Activated T-cell treated with anti-CD3 and anti-CD28 coated beads, Interleukin-2, amount 50 U/mL, for 72 hours (primary cell): ENCODE data around the gene MDN1. TPM values are rescaled to one million over a fixed set of nuclear protein-coding genes. Genes with fewer than 3 reads are reported as not detected.

Experiments used
- ATAC-seq, 2 donors: fragments of 150-1000 bp; cut with Tn5 transposase; replicated peaks in 1 of 2; 2 replicates each; pipeline ENCODE4 v1.10.0; 2021; ENCODE audit warnings: moderate library complexity in 2 of 2, mild to moderate bottlenecking in 1 of 2
- DNase-seq, 2 donors: peaks; one replicate each; pipeline ENCODE4 v3.0.0; 2021 to 2022; ENCODE audit warnings: mixed read lengths in 1 of 2
- H3K27ac Mint-ChIP-seq: one replicate; pipeline ENCODE4 v1.8.0; 2022; ENCODE audit warnings: mild to moderate bottlenecking, moderate library complexity, mixed read lengths
- H3K27me3 Mint-ChIP-seq: one replicate; pipeline ENCODE4 v1.8.0; 2022; ENCODE audit warnings: low read depth, mixed read lengths
- H3K36me3 Mint-ChIP-seq, 2 donors: one replicate each; pipeline ENCODE4 v1.8.0; 2022; ENCODE audit warnings: mixed read lengths in 2 of 2, mild to moderate bottlenecking in 1 of 2; ENCODE audit not compliant: insufficient read depth in 2 of 2
- H3K4me1 Mint-ChIP-seq: one replicate; pipeline ENCODE4 v1.8.0; 2022; ENCODE audit warnings: low read depth, mixed read lengths
- H3K4me3 Mint-ChIP-seq, 2 donors: one replicate each; pipeline ENCODE4 v1.8.0; 2022; ENCODE audit warnings: mild to moderate bottlenecking in 2 of 2, mixed read lengths in 2 of 2, moderate library complexity in 2 of 2
- H3K9me3 Mint-ChIP-seq, 2 donors: one replicate each; pipeline ENCODE4 v1.8.0; 2022; ENCODE audit warnings: mixed read lengths in 2 of 2
- total RNA-seq, 2 donors: library from RNA; stranded (reverse); gene quantifications; one replicate each; pipeline ENCODE4 v1.2.3, GENCODE V29; 2022

The MDN1 gene
- total RNA-seq, 2 donors from 2014 or later, result 41.0 to 48.2 TPM

DNA sequence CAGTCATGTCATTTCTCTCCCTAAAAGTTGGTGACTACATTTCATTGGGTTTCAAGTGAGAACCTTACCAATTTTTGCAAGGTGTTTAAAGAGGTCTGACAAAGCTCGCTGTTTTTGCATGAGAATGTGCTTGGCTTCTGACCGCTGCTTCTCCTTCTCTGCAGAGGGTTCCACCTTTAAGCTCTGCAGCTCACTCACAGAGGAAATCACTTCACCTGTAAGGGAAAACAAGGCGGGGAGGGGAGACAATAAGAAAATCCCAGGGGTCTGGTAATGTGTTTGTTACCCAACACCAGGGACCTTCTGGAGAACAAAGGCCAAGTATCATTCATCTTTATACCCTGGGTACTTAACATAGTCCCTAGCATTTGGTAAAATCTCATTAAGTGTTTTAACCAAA is 141.1 kb downstream of the MDN1 start:
- Mint-ChIP-seq H3K27me3 (no peaks in the 10 kb centered on the region), H3K9me3 (no peaks in the 10 kb centered on the region), H3K4me3 (no peak overlapping the region), H3K36me3 (peaks cover 5 to 22% of the 10 kb centered on the region in 2 donors), H3K4me1 (no peaks in the 10 kb centered on the region), H3K27ac (no peak overlapping the region)
- DNase-seq (no peak), ATAC-seq (no peak)

DNA sequence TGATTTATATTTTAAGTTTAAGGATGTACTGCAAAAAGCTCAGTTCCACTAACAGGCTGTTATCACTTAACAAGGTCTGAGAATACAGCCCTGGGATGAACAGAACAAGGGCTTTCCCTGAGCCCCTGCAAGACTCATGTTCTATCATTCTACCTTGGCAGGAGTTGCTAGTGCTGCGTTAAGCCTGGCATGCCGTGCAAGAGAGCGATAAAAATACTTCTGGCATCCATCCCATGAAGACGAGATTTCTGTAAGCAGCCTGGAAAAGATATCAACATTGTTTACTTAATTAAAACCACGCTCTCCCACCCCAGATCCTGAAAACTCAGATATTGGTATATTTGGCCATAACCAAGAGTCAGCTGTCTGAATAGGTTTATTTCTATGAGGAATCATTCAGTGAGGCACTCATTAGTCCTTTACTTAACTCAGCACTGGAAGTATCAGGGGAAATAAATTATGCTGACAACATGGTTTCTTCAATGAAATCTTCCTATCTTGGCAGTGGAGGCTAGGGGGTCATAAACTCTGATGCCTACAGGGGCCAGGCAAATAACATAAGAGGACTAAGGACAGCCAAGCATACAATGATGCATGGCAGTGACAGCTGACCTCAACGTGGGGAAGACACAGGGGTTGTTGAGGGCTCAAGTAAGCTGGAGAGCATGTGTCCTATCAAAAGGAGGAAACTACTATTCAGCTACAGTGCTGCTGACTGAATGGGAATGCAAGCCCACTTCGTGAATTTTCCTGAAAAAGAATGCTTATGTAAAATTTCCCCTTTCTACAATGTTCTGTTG is 143.4 kb downstream of the MDN1 start:
- Mint-ChIP-seq H3K36me3 (peaks cover 9 to 23% of the 10 kb centered on the region in 2 donors), H3K4me1 (no peaks in the 10 kb centered on the region), H3K9me3 (no peaks in the 10 kb centered on the region), H3K27me3 (no peaks in the 10 kb centered on the region), H3K4me3 (no peak overlapping the region), H3K27ac (no peak overlapping the region)
- no peak for DNase-seq
- ATAC-seq, result no peak

DNA sequence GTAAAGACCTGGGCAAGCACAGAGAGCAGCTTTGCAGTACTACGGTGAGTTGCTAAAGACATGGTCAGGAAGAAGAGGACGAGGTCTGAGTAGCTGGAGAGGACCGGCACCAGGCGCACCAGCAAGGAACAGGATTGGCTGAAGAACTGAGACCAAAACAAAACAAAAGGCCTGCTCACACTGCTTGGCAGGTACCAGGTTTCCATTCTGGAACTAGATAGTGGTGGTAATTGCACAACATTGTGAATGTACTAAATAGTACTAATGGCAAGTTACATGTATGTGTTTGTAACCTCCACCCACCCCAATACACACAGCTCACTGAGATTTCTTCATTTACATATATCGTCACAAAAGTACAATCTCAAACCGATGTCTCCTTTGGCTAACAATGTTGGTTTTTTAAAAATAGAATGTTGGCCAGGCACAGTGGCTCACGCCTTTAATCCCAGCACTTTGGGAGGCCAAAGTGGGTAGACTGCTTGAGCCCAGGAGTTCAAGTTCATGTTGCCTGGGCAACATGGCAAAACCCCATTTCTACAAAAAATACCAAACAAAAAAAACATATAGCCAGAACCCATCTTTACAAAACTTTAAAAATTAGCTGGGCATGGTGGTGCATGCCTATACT is 148.5 kb downstream of the MDN1 start:
- ATAC-seq (no peak), DNase-seq (no peak)
- Mint-ChIP-seq H3K4me1 (no peaks in the 10 kb centered on the region), H3K9me3 (no peaks in the 10 kb centered on the region), H3K36me3 (peaks cover 10 to 19% of the 10 kb centered on the region in 2 donors), H3K27ac (no peak overlapping the region), H3K27me3 (no peaks in the 10 kb centered on the region), H3K4me3 (no peak overlapping the region)

DNA sequence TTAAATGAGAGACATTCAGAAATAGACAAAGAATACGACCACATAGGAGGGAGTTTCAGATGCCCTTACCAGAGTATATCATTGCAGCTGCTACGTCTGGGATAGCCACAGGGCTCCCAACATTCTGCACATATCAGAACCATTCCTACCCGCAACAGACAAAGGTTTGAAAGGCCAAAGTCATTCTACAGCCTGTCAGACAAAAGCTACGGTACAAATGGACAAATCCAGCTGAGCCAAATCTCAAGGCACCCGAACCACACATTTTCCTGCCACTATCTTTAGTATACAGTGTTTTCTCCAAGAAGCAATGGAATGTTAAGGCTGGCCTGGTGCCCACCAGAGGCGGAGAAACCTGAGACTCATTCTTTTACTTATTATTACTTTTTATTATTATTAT is 150.6 kb downstream of the MDN1 start:
- no peak for DNase-seq
- Mint-ChIP-seq H3K9me3 (no peaks in the 10 kb centered on the region), H3K4me1 (no peaks in the 10 kb centered on the region), H3K4me3 (no peak overlapping the region), H3K27ac (no peak overlapping the region), H3K36me3 (peaks cover 8 to 12% of the 10 kb centered on the region in 2 donors), H3K27me3 (no peaks in the 10 kb centered on the region)
- no peak for ATAC-seq

DNA sequence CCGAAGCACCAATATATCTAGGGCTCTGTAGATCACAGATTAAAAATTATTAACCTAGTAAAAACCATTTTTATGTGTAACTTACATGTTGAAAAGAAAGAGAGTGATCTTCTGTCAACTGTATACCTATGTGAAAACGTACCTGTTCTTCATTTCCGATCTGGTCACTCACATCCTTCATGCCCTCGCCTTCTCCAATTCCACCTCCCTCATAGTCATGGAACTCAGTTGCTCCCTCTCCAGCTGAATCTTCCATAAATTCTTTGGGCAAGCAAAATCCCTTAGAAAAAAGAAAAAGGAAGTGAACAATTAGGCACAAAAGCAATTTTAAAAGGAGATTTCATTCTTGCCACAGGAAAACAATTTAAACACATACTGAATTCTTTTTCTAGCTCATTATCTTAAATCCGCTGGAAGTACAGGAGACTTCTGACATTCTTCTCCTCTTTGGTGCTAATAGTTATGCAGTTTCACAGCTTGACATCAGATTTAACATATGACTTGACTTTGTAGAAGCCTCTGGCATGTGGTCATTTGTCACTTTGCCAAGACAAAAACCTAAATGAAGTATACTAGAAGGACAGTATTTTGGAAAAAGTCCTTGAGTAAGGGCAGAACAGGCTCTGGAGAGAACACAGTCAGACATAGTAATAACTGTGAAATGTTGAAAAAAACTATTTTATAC is 151.6 kb downstream of the MDN1 start:
- Mint-ChIP-seq H3K4me1 (no peaks in the 10 kb centered on the region), H3K36me3 (peaks cover 7 to 15% of the 10 kb centered on the region in 2 donors), H3K4me3 (no peak overlapping the region), H3K27ac (peak overlapping the region; percentile 0), H3K27me3 (no peaks in the 10 kb centered on the region), H3K9me3 (no peaks in the 10 kb centered on the region)
- DNase-seq (no peak), ATAC-seq (no peak)

DNA sequence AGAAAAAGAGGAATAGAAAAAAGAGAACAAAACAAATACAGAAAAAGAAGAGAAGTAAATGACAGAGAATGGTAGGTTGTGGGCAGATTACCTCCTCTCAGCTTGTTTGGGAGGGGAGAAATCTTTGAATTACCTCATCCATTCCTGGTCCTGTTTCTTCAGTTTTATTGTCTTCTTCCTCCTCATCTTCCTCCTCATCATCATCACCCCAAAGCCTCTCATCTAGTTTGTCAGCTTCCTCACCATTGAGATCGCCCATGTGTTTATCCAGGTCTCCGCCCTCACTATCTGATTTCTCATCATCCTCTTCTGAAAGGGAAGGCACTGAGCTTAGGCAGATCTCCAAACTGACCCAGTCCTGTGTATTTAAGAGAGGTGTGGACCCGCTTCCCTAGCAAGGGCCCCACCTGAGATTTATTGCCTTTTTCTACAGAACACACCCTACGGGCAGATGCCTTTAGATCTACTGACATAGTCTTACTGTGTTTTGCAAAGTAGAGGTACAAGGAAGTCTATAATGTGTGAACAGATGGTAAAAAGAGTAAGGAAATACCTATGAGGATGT is 156.9 kb downstream of the MDN1 start:
- peaks cover 9 to 21% of the 10 kb centered on the region in 2 donors for H3K36me3 Mint-ChIP-seq
- DNase-seq (no peak), ATAC-seq (no peak)
- H3K27ac Mint-ChIP-seq, result no peak overlapping the region
- no peaks in the 10 kb centered on the region for H3K27me3 Mint-ChIP-seq
- H3K4me3 Mint-ChIP-seq, result no peak overlapping the region
- no peaks in the 10 kb centered on the region for H3K9me3 Mint-ChIP-seq
- no peaks in the 10 kb centered on the region for H3K4me1 Mint-ChIP-seq

DNA sequence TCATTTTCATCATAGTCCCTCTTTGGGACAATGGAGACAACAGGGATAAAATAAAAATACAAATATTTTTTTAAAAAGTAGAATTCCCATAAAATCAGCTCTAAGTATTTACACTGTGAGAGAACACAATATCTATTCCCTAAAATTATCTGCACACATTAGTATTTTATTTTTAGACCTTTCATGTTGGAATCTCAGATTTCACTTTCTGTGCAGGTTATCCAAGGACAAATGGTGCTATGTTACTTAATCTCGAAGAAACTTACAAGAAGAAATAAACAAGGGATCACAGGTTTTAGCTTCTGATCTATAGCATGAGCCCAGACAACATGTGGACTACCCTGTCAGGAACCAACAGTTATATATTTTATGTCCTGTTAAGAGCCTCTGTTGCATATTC is 158.0 kb downstream of the MDN1 start:
- peaks cover 9 to 20% of the 10 kb centered on the region in 2 donors for H3K36me3 Mint-ChIP-seq
- H3K4me1 Mint-ChIP-seq, result no peaks in the 10 kb centered on the region
- no peak for ATAC-seq
- H3K4me3 Mint-ChIP-seq, result no peak overlapping the region
- no peaks in the 10 kb centered on the region for H3K27me3 Mint-ChIP-seq
- no peak overlapping the region for H3K27ac Mint-ChIP-seq
- no peaks in the 10 kb centered on the region for H3K9me3 Mint-ChIP-seq
- no peak for DNase-seq

DNA sequence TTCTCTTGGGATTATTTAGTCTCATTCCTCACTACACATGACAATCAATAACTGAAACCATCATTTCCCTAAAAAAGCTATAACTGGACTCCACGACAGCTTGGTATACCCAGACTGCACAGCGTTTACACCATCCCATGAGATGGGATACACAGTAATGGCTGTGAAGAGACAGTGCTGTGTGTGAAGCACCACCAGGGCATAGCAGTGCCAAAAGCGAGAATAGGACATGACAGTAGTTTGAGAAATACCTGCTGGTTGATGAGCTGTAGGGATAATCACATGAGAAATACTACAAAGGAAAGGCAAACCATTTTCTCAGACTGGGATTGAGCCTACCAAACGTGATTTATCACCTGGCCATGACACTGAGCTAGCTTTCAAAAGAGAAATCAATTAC is 158.6 kb downstream of the MDN1 start:
- Mint-ChIP-seq H3K9me3 (no peaks in the 10 kb centered on the region), H3K4me3 (no peak overlapping the region), H3K4me1 (no peaks in the 10 kb centered on the region), H3K27me3 (no peaks in the 10 kb centered on the region), H3K27ac (no peak overlapping the region), H3K36me3 (peaks cover 9 to 20% of the 10 kb centered on the region in 2 donors)
- ATAC-seq (no peak), DNase-seq (no peak)

DNA sequence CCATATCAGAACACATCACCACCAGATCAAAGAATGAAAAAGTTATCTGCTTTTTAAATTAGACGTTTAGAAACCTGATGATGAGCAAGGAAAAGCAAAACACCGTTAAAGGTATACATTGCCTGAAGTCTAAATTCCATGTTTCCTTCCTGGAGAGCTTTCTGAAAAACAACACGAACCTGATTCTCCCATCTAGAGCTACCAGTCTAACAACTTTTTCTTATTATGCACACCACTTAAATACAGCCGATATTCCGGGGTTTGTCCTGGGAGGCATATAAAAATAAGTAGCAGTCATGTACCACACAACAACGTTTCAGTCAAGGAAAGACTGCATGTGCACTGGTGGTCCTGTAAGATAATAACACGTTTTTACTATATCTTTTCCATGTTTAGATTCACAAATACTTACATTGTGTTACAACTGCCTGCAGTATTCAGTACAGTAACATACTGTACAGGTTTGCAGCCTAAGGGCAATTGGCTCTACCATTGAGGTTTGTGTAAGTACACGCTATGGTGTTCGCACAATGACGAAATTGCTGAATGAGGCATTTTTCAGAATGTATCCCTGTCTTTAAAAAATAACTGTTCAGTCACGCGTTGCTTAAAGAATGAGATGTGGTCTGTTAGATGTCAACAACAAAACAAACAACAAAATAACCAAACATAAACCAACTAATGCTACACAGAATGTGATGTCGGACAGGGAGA is 162.0 kb downstream of the MDN1 start:
- Mint-ChIP-seq H3K4me1 (no peaks in the 10 kb centered on the region), H3K27ac (no peak overlapping the region), H3K27me3 (no peaks in the 10 kb centered on the region), H3K9me3 (no peaks in the 10 kb centered on the region), H3K36me3 (peaks cover 7 to 11% of the 10 kb centered on the region in 2 donors), H3K4me3 (no peak overlapping the region)
- DNase-seq (no peak), ATAC-seq (no peak)

DNA sequence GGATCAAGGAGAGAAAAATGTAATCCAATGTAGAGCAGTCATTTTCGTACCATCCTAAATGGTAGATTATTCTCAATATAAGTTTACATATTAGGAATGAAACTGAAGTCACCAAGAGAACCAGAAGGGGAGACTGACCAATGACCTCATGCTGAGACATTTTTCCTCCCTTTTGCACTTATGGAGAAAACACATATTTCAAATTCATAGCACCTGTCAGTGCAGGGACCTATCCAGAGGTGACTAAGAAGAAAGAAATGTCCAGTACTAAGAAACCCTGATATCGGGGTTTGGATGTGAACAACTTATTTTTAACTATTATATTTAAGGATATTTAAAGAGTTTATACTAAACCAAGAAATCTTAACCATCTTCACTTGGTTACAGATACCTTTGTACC is 164.5 kb downstream of the MDN1 start:
- Mint-ChIP-seq H3K4me3 (no peak overlapping the region), H3K9me3 (no peaks in the 10 kb centered on the region), H3K27ac (no peak overlapping the region), H3K4me1 (no peaks in the 10 kb centered on the region), H3K27me3 (no peaks in the 10 kb centered on the region), H3K36me3 (peaks cover 4 to 16% of the 10 kb centered on the region in 2 donors)
- ATAC-seq (no peak), DNase-seq (no peak)

DNA sequence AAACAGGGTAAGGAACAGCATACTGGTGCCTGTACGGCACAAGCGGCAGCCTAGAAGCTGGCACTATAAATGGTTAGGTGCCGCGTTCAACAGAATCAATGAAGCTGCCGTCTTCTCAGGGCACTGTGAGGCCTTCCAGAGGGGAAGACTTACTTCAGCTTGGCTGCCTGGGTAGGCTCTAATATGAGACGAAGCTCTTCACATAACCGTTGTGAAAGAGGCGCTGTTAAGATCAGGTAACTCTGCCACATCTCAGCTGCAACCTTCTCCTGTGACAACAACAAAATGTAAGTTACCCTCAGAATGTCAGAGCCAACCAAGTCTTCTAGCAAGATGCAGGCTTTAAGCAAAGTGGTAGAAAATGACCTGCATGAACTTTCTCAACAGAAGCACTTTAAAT is 169.0 kb downstream of the MDN1 start:
- DNase-seq, result no peak

DNA sequence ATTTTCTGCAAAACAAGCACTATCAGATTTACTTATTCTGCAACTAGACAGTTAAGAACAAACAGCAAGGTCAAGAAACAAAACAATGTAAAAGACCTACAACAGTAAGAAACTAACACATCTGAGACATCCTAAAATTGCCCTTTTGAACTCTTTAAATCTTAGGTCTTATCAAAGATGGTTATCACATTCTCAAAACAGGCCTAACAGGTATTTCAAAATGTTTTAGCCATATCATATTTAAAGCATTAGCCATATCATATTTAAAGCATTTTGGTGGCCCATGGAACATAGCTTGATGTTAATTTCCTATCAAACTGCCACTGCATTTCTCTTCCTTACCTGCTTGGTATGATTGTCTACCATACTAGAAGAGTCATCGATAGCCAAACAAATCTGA is 169.9 kb downstream of the MDN1 start:
- Mint-ChIP-seq H3K27ac (no peak overlapping the region), H3K27me3 (no peaks in the 10 kb centered on the region), H3K4me3 (no peak overlapping the region), H3K9me3 (no peaks in the 10 kb centered on the region), H3K36me3 (peaks cover 2 to 23% of the 10 kb centered on the region in 2 donors), H3K4me1 (peaks cover 3% of the 10 kb centered on the region)
- ATAC-seq (no peak), DNase-seq (no peak)

More for the DNA sequence above, 169.0 kb downstream of the MDN1 start:
- no peak for ATAC-seq
- Mint-ChIP-seq H3K9me3 (no peaks in the 10 kb centered on the region), H3K27ac (no peak overlapping the region), H3K4me3 (no peak overlapping the region), H3K4me1 (no peaks in the 10 kb centered on the region), H3K36me3 (peaks cover 2 to 23% of the 10 kb centered on the region in 2 donors), H3K27me3 (no peaks in the 10 kb centered on the region)

DNA sequence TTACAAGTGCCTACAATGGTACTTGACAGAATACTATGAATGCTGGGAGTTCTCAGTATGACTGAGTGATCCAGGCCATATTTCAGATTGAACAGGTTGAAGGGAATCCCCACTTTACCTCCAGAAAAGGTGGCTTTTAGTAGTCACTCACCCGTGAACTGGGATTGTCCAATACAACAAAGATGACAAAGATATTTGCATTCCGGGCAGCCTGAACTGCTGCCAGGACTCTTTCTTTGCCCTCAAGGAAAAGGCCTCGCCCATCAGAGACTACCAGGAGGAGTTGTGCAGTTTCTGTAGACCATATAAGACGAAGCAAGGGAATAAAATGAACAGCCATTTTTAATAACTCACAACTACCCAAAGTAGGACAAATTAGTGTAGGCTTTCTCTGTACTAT is 174.7 kb downstream of the MDN1 start:
- Mint-ChIP-seq H3K27ac (peak overlapping the region; percentile 38), H3K4me1 (peaks cover 10% of the 10 kb centered on the region), H3K4me3 (no peak overlapping the region), H3K27me3 (no peaks in the 10 kb centered on the region), H3K36me3 (peaks cover 3 to 10% of the 10 kb centered on the region in 2 donors), H3K9me3 (no peaks in the 10 kb centered on the region)
- ATAC-seq (no peak), DNase-seq (no peak)
